Measurements from ENCODE around the gene WIZ.

Gene WIZ

DNA sequence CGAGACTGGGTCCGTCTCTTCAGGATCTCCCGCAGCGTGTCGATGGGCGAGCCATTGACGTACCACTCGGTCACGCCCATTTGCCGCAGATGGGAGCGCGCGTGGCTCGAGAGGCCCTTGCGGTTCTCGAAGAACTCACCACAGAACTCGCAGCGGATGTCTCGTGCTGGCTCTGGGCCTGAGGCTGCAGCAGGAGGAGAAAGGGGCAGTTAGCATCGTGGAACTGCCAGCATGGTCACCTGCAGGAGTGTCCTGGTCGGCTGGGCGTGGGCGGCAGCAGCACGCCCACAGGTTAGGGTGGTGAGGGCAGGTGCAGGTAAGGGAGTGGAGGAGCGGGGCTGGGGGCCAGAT is 22.4 kb downstream of the WIZ start:
- TF ChIP-seq, protein P1, sequence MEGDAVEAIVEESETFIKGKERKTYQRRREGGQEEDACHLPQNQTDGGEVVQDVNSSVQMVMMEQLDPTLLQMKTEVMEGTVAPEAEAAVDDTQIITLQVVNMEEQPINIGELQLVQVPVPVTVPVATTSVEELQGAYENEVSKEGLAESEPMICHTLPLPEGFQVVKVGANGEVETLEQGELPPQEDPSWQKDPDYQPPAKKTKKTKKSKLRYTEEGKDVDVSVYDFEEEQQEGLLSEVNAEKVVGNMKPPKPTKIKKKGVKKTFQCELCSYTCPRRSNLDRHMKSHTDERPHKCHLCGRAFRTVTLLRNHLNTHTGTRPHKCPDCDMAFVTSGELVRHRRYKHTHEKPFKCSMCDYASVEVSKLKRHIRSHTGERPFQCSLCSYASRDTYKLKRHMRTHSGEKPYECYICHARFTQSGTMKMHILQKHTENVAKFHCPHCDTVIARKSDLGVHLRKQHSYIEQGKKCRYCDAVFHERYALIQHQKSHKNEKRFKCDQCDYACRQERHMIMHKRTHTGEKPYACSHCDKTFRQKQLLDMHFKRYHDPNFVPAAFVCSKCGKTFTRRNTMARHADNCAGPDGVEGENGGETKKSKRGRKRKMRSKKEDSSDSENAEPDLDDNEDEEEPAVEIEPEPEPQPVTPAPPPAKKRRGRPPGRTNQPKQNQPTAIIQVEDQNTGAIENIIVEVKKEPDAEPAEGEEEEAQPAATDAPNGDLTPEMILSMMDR (IDR thresholded peaks at IDR 0.05; ENCODE audit: control insufficient read depth, insufficient read depth, low read depth, low read length, missing control alignments) = no peak
- DNase-seq (ENCODE audit: low read depth) = no peak
- no peak overlapping the region for H3K4me3 ChIP-seq (ENCODE audit: control insufficient read depth, low read depth, low read length)

DNA sequence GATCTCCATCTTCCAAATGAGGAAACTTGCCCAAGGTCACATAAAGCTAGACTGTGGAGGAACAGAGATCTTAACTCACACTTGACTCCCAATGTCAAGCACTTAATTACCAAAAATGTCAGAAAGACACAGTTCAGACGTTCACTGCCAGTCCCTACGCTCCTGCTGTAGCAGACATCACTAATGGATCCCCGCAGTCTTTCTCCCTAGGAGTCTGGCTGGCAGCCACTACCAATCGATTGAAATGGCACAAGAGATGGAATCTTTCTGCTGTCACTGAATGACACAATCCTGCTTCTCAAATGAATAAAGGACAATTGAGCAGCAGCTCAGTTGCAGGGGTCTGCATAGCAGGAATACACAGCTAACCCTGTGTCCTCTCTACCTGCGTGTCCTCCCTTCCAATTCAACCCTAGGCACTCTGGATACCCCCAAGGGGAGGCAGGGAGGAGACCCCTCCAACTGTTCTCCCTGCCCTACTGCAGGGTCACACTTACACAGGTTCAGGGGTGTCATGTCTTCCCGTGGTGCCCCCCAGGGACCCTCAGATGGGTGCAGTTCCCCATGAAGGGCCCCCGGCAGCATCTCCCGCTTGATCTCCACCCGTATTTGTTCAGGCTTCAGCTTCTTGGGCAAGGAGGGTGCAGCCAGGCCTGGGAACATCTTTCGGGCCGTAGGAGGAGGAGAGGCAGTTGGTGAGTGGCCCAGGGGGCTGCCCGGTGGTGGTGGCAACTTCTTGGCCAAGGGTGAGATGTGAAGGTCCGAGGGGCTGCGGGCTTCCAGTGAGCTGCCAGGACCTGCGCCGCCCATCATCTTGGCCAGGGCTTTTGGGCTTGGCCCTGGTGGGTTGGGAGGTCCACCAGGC is 23.0 kb downstream of the WIZ start:
- no peak overlapping the region for H3K4me3 ChIP-seq (ENCODE audit: control insufficient read depth, low read depth, low read length)
- TF ChIP-seq, protein P1 (IDR thresholded peaks at IDR 0.05; ENCODE audit: control insufficient read depth, insufficient read depth, low read depth, low read length, missing control alignments) = no peak
- no peak for DNase-seq (ENCODE audit: low read depth)

DNA sequence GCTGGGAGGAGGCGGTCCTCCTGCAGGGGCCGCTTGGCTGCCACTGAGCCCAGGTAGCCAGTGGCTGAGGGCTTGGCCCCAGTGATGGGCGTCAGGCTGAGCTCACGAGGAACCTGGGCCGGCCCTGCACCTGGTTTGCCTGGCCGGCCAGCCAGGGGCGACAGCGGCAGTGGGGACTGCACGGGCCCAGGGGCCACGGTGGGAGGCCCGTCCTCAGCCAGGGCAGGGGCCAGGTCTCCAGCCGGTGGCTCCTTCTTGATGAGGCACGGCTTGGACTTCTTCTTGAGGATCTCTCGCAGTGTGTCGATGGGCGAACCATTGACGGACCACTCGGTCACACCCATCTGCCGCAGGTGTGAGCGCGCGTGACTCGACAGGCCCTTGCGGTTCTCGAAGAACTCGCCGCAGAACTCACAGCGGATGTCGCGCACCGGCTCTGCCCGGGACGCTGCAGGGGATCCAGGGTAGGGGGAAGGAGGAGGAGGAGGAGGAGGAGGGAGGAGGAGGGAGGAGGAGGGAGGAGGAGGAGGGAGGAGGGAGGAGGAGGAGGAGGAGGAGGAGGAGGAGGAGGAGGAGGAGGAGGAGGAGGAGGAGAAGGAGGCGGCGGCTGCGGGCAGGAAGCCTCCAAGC is 24.3 kb downstream of the WIZ start:
- H3K4me3 ChIP-seq (ENCODE audit: control insufficient read depth, low read depth, low read length) = no peak overlapping the region
- TF ChIP-seq, protein P1 (IDR thresholded peaks at IDR 0.05; ENCODE audit: control insufficient read depth, insufficient read depth, low read depth, low read length, missing control alignments) = no peak
- DNase-seq (ENCODE audit: low read depth) = no peak

DNA sequence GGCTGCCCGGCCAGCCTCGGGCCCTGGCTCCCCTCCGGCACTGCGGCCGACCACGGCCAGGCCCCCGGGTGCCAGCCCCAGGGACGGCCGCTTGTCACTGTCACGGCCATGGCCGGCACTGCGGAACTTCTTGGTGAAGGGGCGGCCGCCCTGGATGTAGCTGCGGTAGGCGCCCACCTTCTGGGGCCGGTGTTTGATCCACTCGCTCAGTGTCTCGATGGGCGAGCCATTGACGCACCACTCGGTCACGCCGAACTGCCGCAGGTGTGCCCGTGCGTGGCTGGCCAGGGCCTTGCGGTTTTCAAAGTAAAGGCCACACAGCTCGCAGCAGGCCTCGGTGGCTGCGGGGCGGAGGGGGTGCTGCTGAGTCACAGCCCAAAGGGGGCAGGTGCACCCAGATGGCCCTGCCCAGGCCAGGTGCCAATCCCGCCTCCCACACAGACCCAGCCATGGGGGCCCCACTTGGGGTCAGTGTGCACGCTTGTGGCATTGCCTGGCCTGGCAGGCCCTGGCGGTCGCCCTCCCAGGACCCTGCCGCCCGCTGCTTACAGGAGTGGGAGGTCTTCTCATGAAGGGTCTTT is 25.0 kb downstream of the WIZ start:
- TF ChIP-seq, protein P1 (IDR thresholded peaks at IDR 0.05; ENCODE audit: control insufficient read depth, insufficient read depth, low read depth, low read length, missing control alignments) = no peak
- DNase-seq (ENCODE audit: low read depth) = no peak
- no peak overlapping the region for H3K4me3 ChIP-seq (ENCODE audit: control insufficient read depth, low read depth, low read length)

DNA sequence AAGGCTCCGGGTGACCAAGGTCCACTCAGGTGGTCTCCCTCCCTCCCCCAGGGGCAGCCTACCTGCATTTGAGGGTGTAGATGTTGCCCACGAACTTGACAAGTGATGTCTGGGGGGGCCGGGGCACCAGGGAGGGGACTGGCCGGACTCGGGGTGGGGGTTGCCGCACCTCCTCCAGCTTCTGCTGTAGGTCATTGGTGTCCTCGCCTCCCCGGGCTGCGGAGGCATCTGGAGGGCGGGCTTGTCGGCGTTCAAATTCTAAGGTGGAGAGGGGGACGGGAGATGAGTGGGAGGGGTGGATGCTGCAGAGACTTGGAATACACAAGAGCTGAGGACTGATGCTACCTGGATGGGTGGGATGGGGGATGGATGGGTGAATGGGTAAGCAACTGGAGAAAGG is 25.6 kb downstream of the WIZ start:
- TF ChIP-seq, protein P1 (IDR thresholded peaks at IDR 0.05; ENCODE audit: control insufficient read depth, insufficient read depth, low read depth, low read length, missing control alignments) = no peak
- DNase-seq (ENCODE audit: low read depth) = no peak
- H3K4me3 ChIP-seq (ENCODE audit: control insufficient read depth, low read depth, low read length) = no peak overlapping the region

DNA sequence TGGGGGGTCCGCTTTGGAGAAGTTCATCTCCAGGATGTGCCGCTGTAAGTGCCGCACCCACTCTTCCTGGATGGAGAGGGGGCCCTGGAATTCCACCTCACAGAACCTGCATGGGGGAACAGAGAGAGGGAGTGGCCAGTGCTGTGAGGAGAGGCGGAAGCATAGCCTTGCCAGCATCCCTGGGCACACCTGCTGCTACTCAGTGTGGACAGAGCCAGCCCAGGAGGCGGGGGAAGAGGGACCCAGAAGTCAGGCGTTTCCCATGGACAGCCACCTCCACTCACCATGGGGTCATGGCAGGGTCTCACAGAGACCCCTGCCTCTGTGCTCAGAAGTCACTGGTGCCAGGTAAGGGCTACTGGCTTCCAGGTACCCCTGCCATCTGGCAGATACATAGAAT is 26.6 kb downstream of the WIZ start:
- DNase-seq (ENCODE audit: low read depth) = no peak
- H3K4me3 ChIP-seq (ENCODE audit: control insufficient read depth, low read depth, low read length) = no peak overlapping the region
- TF ChIP-seq, protein P1 (IDR thresholded peaks at IDR 0.05; ENCODE audit: control insufficient read depth, insufficient read depth, low read depth, low read length, missing control alignments) = no peak
